HG03025 (cell line): ENCODE data around the gene DDHD1.

Source experiments
- ATAC-seq: cut with Tn5 transposase; IDR thresholded peaks from one replicate; pipeline ENCODE4 v1.9.1; 2021; ENCODE audit warnings: mild to moderate bottlenecking, moderate library complexity; ENCODE audit not compliant: unreplicated experiment, low FRiP score

The DDHD1 gene

DNA sequence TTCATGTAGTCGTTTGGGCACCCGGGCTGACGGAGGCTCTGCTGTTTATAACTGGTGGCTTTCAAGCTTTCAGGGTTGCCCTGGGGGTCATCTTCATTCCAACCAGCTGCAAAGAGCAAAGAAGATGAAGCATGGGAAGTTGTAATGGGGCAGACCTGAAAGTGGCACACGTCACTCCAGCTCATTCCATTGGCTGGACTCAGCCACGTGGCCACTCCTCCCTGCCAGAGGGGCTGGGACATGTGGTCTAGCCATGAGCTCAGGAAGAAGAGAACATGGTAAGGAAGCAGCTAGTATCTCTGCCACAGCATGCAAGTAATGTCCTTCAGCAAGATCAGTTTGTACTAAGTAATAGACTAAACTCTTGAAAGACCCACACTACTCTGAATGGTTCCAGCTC lies 150.5 kb downstream of the DDHD1 start:
- ATAC-seq = no peak

DNA sequence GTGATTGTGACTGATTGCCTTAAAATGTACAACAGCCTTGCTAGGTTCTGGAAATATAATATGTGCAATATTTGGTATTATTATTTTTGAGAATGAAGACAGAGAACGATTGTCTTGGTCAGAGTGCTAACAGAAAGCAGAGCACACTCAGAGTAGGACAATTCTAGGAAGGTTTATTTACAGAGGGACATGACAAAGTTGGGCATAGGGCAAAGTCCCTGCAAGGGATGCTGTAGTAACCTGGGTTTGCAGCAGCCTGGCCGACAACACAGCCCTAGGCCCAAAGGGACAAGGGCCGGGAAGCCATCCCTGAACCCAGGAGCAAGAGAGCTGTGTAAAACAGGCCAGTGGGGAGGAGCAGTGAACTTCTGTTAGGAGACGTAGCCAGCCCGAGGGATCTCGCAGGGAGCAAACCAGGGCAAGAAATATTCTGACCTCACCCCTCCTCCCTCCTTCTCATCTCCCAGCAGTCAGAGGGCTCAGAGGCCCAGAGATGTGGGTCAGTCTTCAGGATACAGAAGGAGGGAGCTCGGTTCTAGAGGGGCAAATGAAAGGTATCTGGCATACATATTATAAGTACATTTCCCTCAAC lies 151.2 kb downstream of the DDHD1 start:
- no peak for ATAC-seq

DNA sequence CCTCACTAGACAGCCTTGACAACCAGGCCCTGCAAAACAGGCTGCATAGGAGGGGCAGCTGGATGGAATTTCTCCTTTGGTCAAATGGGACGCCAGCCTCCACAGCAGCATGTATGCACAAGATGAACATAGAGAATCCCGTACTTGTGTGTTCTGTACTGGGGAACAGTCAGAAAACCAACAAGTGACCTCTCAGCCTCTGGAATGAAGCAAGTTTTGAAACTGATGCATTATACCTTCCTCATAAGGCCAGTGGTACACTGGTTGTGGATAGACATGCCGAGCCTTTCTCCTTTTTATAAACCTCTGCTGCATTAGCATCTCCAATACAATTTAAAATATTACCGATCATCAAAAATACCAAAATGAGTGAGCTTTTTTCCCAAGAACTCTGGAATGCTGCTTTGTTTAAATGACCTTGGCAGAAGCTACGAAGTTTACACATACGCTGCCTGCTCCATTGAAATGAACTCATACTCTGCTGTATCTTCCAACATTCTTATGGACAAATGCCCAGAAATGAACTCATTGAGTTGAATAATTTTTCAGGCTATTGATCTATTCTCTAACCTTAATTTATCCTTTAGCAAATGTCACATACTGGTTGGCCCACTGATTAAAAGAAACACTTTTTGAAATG lies 154.6 kb downstream of the DDHD1 start:
- no peak for ATAC-seq

DNA sequence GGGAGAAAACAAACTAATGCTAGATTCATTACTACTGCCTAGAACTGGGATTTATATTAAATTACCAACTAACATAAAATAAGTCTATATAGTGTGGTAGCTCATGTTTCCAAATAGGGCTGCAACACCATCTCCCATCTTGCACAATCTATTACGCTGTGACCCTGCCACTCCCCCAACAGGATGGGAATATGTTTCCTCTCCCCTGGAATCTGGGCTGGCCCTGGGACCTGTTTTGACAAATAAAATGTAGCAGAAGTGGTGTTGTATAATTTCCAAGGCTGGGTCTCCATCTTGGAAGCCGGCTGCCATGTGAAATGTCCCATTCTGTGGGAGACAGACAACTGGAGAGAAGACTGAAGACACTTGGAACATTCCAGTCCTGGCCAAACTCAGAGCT lies 156.6 kb downstream of the DDHD1 start:
- ATAC-seq = no peak

DNA sequence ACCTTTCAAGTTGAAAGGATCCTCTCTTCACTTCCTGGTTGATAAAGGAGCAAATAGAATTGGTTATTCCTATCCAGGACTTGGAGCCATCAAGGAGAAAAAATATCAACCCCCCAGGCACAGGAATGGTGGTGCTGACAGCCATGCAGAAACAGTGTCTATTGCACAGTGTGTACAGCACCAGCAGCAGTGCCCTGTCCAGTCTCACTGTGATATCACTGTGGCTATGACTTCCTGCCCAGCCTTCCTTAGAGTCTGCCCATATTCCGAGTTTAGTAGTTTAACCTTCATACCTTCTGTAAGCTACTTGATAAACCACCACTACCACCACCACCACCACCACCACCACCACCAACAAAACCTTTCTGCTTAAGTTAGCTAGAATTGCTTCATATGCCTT lies 157.1 kb downstream of the DDHD1 start:
- no peak for ATAC-seq

GRCh38 chr14:52992236-52992870 lies 160.8 kb downstream of the DDHD1 start:
- ATAC-seq = no peak

DNA sequence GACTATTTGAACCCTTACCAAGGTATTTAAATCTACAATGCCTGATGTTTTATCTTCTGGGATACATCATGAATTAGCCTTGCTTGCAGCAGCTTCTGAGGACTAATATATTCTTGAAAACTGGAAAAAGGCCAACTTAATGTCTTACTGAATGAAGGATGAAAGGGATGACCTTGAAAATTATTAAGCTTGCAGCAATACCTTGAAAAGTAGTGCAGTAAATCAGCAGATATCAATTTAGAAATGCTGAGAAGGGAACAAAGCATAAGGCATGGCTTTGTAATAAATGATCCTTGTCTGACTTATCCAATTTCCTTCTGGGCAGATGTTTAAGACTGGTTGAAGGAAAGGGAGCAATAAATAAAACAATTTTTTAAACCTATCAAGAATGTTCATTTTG lies 165.0 kb downstream of the DDHD1 start:
- no peak for ATAC-seq

GRCh38 chr14:52987514-52987913 lies 165.6 kb downstream of the DDHD1 start:
- ATAC-seq = no peak

DNA sequence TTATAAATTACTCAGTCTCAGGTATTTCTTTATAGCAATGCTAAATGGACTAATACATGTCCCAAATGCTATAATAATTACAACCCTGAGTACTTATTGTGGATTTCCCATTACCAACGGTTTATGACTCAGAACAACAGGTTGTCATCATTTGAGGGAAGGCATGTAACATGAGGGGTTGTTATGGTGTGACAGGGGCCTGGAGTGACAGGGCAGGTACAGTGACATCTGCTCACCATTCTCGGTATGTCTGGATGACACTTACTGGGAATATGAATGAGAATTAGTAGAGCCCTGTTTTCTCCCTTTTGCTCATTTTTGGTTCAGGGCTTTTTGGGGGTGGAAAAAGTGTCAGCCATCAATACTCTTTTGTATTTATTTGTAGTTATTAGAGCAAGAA lies 166.1 kb downstream of the DDHD1 start:
- ATAC-seq = no peak
